ENCODE results near the gene LRRC4. TPM values are rescaled to one million over a fixed set of nuclear protein-coding genes. Genes with fewer than 3 reads are reported as not detected.

Gene LRRC4
- total and polyA plus RNA-seq, 2 donors (not counting 3 experiments of a cell fraction or from before 2014, with no cell fraction given), result 3.8 to 4.2 TPM

GRCh38 chr7:128003787-128004186 is 27.4 kb downstream of the LRRC4 start:
- TF ChIP-seq FOS (IDR thresholded peaks at IDR 0.05; ENCODE audit: borderline replicate concordance, insufficient read depth, low read length) (no peak), EZH2 (IDR thresholded peaks at IDR 0.05; ENCODE audit: borderline replicate concordance, low read depth, low read length, severe bottlenecking) (no peak), POLR2A (IDR thresholded peaks at IDR 0.05; ENCODE audit: low read depth, low read length) (no peak), GATA2 (IDR thresholded peaks at IDR 0.05; ENCODE audit: insufficient read depth, insufficient read length, low read depth, low read length) (no peak), JUN (IDR thresholded peaks at IDR 0.05; ENCODE audit: borderline replicate concordance, insufficient read depth, insufficient read length, low read depth) (no peak), MYC (IDR thresholded peaks at IDR 0.05; ENCODE audit: low read depth, low read length) (no peak), POLR2AphosphoS5 (IDR thresholded peaks at IDR 0.05; ENCODE audit: insufficient read depth, low read depth, low read length) (no peak)
- TF ChIP-seq, protein P1, sequence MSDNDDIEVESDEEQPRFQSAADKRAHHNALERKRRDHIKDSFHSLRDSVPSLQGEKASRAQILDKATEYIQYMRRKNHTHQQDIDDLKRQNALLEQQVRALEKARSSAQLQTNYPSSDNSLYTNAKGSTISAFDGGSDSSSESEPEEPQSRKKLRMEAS (IDR thresholded peaks at IDR 0.05; ENCODE audit: insufficient read depth, insufficient read length), result no peak
- TF ChIP-seq, protein P2, sequence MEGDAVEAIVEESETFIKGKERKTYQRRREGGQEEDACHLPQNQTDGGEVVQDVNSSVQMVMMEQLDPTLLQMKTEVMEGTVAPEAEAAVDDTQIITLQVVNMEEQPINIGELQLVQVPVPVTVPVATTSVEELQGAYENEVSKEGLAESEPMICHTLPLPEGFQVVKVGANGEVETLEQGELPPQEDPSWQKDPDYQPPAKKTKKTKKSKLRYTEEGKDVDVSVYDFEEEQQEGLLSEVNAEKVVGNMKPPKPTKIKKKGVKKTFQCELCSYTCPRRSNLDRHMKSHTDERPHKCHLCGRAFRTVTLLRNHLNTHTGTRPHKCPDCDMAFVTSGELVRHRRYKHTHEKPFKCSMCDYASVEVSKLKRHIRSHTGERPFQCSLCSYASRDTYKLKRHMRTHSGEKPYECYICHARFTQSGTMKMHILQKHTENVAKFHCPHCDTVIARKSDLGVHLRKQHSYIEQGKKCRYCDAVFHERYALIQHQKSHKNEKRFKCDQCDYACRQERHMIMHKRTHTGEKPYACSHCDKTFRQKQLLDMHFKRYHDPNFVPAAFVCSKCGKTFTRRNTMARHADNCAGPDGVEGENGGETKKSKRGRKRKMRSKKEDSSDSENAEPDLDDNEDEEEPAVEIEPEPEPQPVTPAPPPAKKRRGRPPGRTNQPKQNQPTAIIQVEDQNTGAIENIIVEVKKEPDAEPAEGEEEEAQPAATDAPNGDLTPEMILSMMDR (IDR thresholded peaks at IDR 0.05; ENCODE audit: extremely low read depth in 1 of 2, insufficient read depth in 1 of 2, low read depth in 1 of 2, low read length in 2 of 2), result no peak
- DNase-seq (ENCODE audit: low read depth, low spot score) (no peak), FAIRE-seq (no peak)
- Histone ChIP-seq H4K20me1 (replicated peaks; ENCODE audit: control insufficient read depth, extremely low read depth, insufficient read depth, low read length) (no peaks in the 10 kb centered on the region), H2AFZ (ENCODE audit: low read depth, low read length) (no peak overlapping the region), H3K4me1 (ENCODE audit: control insufficient read depth, extremely low read depth, insufficient read depth, low read length) (no peaks in the 10 kb centered on the region), H3K79me2 (ENCODE audit: control insufficient read depth, insufficient read depth, low read length) (no peaks in the 10 kb centered on the region), H3K9ac (replicated peaks; ENCODE audit: extremely low read depth, insufficient read depth, low read length) (no peak overlapping the region), H3K36me3 (ENCODE audit: control insufficient read depth in 2 of 2, extremely low read depth in 1 of 2, insufficient read depth in 2 of 2, low read length in 2 of 2) (peaks cover 2% of the 10 kb centered on the region in 2 experiments), H3K9me3 (replicated peaks; ENCODE audit: control insufficient read depth, insufficient read depth, low read length) (no peaks in the 10 kb centered on the region), H3K9me1 (replicated peaks; ENCODE audit: control insufficient read depth, extremely low read depth, insufficient read depth, low read length) (no peaks in the 10 kb centered on the region), H3K27me3 (ENCODE audit: control insufficient read depth in 2 of 2, insufficient read depth in 2 of 2, low read length in 2 of 2) (no peaks in the 10 kb centered on the region), H3K27ac (ENCODE audit: insufficient read depth, low read depth, low read length) (no peak overlapping the region), H3K4me3 (replicated peaks in 1 of 3; ENCODE audit: insufficient read depth in 1 of 3, low read depth in 1 of 3, low read length in 3 of 3) (no peak overlapping the region), H3K4me2 (ENCODE audit: insufficient read depth, low read length) (no peak overlapping the region)
- intact Hi-C loops (cut with micrococcal nuclease), result no loop called here
- BruUV-seq (replicated peaks), result no TSS peak
- POLR2A ChIA-PET, result no interaction called here
- CTCF ChIA-PET, result interaction anchor here (1.0 kb wide), 1 partner anchor 21 kb away, joined by 3 read pairs; no protein-coding TSS in a partner anchor
- dilution Hi-C loops (cut with MboI; ENCODE audit: extremely low pct_ligation_motif_present, low sequenced_read_pairs), result no loop called here
